ENCODE measurements around the gene SELENOS.

- TF ChIP-seq CTCF (IDR thresholded peaks at IDR 0.05) (no peak), POLR2AphosphoS5 (IDR thresholded peaks at IDR 0.05) (no peak), POLR2A (IDR thresholded peaks at IDR 0.05) (no peak)
Measured at GRCh38 chr15:101308604-101309435, 31.5 kb upstream of the SELENOS start.
